Measurements from ENCODE around the gene THSD1.

DNA sequence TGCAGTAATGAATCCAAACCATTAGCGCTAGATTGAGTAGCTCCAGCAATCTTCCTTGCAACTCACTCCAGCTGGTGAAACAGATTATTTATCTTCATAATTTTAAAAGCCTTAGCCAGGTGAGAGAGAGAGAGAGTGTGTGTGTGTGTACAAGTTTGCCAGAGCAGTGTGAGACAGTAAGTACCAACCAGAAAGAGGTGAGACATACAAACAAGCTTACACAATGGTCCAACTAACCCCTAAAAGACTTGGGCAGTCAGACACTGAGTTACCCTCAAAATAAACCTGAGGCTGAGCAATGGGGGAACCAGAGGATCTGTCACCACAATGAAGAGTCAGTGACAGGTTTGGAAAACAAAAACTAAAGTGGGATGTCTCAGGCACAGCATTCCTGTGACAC lies 8.1 kb upstream of the THSD1 start:
- TF ChIP-seq, protein P1, sequence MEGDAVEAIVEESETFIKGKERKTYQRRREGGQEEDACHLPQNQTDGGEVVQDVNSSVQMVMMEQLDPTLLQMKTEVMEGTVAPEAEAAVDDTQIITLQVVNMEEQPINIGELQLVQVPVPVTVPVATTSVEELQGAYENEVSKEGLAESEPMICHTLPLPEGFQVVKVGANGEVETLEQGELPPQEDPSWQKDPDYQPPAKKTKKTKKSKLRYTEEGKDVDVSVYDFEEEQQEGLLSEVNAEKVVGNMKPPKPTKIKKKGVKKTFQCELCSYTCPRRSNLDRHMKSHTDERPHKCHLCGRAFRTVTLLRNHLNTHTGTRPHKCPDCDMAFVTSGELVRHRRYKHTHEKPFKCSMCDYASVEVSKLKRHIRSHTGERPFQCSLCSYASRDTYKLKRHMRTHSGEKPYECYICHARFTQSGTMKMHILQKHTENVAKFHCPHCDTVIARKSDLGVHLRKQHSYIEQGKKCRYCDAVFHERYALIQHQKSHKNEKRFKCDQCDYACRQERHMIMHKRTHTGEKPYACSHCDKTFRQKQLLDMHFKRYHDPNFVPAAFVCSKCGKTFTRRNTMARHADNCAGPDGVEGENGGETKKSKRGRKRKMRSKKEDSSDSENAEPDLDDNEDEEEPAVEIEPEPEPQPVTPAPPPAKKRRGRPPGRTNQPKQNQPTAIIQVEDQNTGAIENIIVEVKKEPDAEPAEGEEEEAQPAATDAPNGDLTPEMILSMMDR (IDR thresholded peaks at IDR 0.05): no peak
- TF ChIP-seq POLR2A (IDR thresholded peaks at IDR 0.05): no peak

Data from esophagus squamous epithelium (tissue), 4 donors.